Measurements from ENCODE around the gene SSTR3. TPM values are rescaled to one million over a fixed set of nuclear protein-coding genes. Genes with fewer than 3 reads are reported as not detected.

Gene SSTR3
- total RNA-seq, 4 donors from 2014 or later: not detected

DNA sequence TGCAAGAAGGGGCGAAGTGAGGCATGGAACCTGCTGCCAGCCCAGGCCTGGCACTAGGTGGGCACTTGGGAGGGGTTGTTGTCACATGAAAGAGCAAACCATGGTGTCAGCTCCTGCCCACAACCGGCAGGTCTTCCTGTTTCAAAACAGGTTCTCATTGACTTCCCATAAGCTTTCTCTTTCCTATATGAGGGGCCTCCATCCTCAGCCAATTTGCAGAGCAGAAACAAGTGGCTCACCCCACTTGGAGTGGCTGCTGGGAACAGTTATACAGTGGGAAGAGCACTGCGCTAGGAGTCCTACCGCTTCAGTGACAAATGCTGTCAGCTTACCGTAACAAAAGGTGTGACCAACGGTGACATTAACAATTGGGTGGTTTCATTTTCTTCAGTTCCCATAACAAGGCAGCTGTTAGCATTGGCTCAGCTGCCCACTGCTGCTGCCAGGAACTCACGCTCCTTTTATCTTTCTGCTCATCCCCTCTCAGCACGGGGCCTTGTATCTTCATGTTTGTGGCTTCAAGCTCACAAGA lies 10.2 kb upstream of the SSTR3 start:
- 80% methylated on average over 8 of the region's 8 CpGs for WGBS
- Histone ChIP-seq H3K36me3 (no peaks in the 10 kb centered on the region), H3K27me3 (peaks cover 0 to 41% (median 0%) of the 10 kb centered on the region in 4 donors), H3K4me1 (no peaks in the 10 kb centered on the region), H3K27ac (replicated peaks in 1 of 4) (no peak overlapping the region), H3K9me3 (no peaks in the 10 kb centered on the region), H3K4me3 (no peak overlapping the region)
- no peak for DNase-seq (ENCODE audit: extremely low spot score)
- TF ChIP-seq POLR2A (IDR thresholded peaks at IDR 0.05; ENCODE audit: low read depth): no peak
- TF ChIP-seq EP300 (IDR thresholded peaks at IDR 0.05): no peak
- TF ChIP-seq POLR2AphosphoS5 (IDR thresholded peaks at IDR 0.05): no peak
- TF ChIP-seq, protein P1, sequence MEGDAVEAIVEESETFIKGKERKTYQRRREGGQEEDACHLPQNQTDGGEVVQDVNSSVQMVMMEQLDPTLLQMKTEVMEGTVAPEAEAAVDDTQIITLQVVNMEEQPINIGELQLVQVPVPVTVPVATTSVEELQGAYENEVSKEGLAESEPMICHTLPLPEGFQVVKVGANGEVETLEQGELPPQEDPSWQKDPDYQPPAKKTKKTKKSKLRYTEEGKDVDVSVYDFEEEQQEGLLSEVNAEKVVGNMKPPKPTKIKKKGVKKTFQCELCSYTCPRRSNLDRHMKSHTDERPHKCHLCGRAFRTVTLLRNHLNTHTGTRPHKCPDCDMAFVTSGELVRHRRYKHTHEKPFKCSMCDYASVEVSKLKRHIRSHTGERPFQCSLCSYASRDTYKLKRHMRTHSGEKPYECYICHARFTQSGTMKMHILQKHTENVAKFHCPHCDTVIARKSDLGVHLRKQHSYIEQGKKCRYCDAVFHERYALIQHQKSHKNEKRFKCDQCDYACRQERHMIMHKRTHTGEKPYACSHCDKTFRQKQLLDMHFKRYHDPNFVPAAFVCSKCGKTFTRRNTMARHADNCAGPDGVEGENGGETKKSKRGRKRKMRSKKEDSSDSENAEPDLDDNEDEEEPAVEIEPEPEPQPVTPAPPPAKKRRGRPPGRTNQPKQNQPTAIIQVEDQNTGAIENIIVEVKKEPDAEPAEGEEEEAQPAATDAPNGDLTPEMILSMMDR (IDR thresholded peaks at IDR 0.05): no peak
- intact Hi-C loops (cut with DNase I): no loop called here

DNA sequence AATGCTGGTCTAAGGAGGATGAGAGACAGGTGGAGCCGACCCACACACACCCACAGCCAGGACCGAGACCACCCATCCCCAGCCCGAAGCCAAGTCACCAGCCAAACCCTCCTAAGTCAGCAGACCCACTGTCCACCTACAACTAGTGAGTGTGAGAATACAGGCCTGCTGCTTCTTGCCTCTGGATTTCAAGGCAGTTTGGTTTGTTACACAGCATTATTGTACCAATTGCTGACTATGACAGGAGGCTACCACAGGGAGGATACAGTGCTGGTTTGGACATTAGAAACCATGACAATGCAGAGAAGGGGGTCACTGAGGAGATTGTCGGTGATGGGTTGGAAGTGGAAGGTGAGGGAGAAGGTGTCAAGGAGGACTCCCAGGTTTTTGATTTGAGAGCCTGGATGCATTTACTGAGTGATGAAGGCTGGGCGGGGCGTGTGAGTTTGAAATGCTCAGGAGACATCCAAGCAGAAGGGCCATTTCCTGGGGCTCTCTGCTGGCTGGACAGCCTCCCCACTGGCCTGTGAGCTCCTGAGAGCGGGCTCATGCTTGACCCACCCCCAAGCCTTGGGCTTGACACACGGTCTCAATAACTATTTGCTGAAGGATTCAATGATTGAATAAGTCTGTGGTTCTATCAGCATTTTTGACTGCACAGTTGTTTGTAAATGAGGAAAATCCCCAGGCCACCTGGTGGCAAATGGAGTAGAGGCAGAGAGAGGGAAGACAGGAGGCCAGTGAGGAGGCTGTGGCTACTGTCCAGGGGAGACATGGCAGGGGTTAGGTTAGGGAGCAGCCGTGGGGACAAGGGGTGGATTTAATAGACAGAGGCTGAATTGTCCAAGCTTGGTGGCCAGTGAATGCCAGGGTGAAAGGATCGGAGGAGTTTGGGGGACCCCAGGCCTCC lies 9.4 kb upstream of the SSTR3 start:
- Histone ChIP-seq H3K36me3 (no peaks in the 10 kb centered on the region), H3K27me3 (peaks cover 0 to 40% (median 0%) of the 10 kb centered on the region in 4 donors), H3K9me3 (no peaks in the 10 kb centered on the region), H3K4me3 (no peak overlapping the region), H3K4me1 (no peaks in the 10 kb centered on the region), H3K27ac (replicated peaks in 1 of 4) (no peak overlapping the region)
- TF ChIP-seq, protein P1 (IDR thresholded peaks at IDR 0.05): no peak
- intact Hi-C loops (cut with DNase I): no loop called here
- DNase-seq (ENCODE audit: extremely low spot score): no peak
- WGBS: 92% methylated on average over 9 of the region's 10 CpGs

DNA sequence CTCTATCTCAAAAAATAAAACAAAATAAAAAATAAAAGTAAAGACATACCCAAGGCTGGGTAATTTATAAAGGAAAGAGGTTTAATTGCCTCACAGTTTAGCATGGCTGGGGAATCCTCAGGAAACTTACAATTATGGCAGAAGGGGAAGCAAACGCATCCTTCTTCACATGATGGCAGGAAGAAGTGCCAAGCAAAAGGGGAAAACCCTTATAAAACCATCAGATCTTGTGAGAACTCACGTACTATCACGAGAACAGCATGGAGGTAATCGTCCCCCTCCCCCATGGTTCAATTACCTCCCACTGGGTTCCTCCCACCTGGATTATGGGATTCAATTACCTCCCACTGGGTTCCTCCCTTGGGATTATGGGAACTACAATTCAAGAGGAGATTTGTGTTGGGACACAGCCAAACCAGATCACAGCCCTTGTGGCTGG lies 8.3 kb upstream of the SSTR3 start:
- Histone ChIP-seq H3K36me3 (no peaks in the 10 kb centered on the region), H3K4me1 (no peaks in the 10 kb centered on the region), H3K27ac (replicated peaks in 1 of 4) (no peak overlapping the region), H3K27me3 (peaks cover 0 to 43% (median 0%) of the 10 kb centered on the region in 4 donors), H3K9me3 (no peaks in the 10 kb centered on the region), H3K4me3 (no peak overlapping the region)
- intact Hi-C loops (cut with DNase I): no loop called here
- DNase-seq (ENCODE audit: extremely low spot score): no peak
- TF ChIP-seq EP300 (IDR thresholded peaks at IDR 0.05): no peak
- TF ChIP-seq POLR2AphosphoS5 (IDR thresholded peaks at IDR 0.05): no peak
- TF ChIP-seq, protein P1 (IDR thresholded peaks at IDR 0.05): no peak
- TF ChIP-seq POLR2A (IDR thresholded peaks at IDR 0.05; ENCODE audit: low read depth): no peak
- WGBS: 71% methylated on average over 4 of the region's 4 CpGs

DNA sequence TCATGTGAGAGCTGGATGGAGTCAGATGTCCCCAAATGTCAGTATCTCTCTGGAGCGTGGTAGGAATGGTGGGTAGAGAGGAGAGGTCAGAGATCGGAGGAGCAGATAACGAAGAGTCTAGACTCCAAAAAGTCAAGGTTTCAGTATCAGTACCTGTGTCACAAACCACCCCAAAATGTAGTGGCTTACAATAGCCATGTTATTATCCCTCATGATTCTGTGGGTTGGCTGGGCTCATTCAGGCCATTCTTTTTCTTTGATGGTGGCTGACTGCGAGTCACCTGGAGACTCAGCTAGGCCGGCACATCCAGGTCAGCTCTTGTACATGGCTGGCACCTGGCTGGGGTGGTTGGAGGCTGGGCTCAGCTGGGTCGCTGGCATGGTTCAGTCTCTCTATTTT lies 7.3 kb upstream of the SSTR3 start:
- Histone ChIP-seq H3K9me3 (no peaks in the 10 kb centered on the region), H3K4me3 (no peak overlapping the region), H3K36me3 (no peaks in the 10 kb centered on the region), H3K27ac (replicated peaks in 1 of 4) (no peak overlapping the region), H3K4me1 (no peaks in the 10 kb centered on the region), H3K27me3 (peaks cover 0 to 43% (median 0%) of the 10 kb centered on the region in 4 donors)
- WGBS: 79% methylated on average over 6 of the region's 6 CpGs
- no peak for TF ChIP-seq POLR2AphosphoS5 (IDR thresholded peaks at IDR 0.05)
- TF ChIP-seq EP300 (IDR thresholded peaks at IDR 0.05): no peak
- TF ChIP-seq POLR2A (IDR thresholded peaks at IDR 0.05; ENCODE audit: low read depth): no peak
- TF ChIP-seq, protein P1 (IDR thresholded peaks at IDR 0.05): no peak
- intact Hi-C loops (cut with DNase I): no loop called here
- DNase-seq (ENCODE audit: extremely low spot score): no peak
